GM08714 (cell line): Measurements from ENCODE around the gene CCDC106.

ENCODE experiments used
- H3K4me3 ChIP-seq: fragments of 200-500 bp; sonication (Bioruptor generic); 2 replicates; pipeline ENCODE4 v1.5.1; 2014; ENCODE audit warnings: mild to moderate bottlenecking, low read length, inconsistent platforms
- ZNF274 ChIP-seq: IDR thresholded peaks from 2 replicates; pipeline ENCODE4 v1.6.1; 2012; ENCODE audit warnings: mild to moderate bottlenecking, low read depth, low read length

Gene CCDC106

DNA sequence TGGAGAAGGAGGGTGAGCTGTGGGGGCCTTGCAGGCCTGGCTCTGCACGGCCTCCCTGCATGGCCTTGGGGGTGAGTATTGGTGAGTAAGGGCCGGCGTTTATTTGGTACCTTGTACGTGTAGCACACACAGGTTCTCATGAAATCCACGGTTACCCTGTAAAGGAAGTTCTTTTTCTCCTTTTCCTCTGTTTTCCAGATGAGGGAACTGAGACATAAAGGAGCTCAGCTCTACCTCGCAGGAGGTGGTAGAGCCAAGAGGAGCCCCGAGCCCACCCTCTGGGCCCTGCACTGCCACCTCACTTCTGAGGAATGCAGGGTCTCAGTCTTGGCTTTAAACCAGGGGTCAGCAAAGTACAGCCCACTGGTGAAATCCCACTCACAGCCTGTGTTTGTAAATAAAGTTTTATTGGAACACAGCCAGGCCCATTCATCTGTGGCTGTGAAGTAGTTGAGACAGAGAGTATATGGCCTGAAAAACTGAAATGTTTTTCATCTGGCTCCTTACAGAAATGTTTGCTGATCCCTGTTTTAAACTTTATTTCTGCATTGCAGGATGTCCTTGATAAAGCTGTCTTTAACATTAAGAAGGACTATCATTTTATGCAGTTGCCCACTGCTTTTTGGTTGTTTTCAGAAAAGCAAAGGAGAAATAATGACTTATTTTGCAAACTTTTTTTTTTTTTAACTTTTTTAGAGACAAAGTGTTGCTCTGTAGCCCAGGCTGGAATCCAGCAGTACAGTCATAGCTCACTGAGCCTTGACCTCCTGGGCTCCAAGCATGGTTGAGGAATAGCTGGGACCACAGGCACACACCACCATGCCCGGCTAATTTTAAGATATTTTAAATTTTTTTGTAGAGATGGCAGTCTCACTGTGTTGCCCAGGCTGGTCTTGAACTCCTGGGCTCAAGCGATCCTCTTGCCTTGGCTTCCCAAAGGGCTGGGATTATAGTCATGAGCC lies 33.4 kb downstream of the CCDC106 start:
- H3K4me3 ChIP-seq, result no peak overlapping the region
- TF ChIP-seq ZNF274, result no peak

DNA sequence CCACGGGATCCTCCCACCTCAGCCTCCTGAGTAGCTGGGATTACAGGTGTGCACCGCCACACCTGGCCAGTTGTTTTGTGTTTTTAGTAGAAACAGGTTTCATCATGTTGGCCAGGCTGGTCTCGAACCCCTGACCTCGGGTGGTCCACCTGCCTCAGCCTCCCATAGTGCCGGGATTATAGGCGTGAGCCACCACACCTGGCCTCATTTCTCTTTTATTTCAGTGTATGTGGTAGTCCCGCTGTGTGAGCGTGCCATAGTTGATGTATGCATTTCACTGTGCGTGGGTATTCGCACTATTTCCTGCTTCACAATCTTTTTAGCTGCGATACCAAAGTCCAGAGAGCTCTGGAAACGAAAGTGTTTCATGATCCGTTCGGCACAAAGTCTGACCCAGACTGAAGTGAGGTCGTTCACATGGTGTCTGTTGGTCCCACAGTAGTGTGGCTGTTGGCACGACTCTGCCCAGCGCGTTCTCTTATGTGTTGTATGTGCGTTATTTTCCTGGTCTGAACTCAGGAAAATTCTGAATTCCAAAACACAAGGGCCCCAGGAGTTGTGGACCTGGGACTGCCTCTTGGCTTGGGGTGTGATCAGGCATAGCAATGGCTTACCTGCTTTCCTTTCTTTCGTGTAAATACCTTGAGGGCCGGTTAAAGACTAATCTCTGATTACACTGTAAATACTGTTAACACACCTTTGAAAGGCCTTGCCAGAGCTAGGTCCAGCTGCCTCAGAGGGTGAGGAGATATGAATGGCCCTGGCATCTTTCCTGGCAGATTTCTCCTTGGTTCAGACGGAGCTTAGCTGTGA lies 35.6 kb downstream of the CCDC106 start:
- no peak overlapping the region for H3K4me3 ChIP-seq
- no peak for TF ChIP-seq ZNF274

DNA sequence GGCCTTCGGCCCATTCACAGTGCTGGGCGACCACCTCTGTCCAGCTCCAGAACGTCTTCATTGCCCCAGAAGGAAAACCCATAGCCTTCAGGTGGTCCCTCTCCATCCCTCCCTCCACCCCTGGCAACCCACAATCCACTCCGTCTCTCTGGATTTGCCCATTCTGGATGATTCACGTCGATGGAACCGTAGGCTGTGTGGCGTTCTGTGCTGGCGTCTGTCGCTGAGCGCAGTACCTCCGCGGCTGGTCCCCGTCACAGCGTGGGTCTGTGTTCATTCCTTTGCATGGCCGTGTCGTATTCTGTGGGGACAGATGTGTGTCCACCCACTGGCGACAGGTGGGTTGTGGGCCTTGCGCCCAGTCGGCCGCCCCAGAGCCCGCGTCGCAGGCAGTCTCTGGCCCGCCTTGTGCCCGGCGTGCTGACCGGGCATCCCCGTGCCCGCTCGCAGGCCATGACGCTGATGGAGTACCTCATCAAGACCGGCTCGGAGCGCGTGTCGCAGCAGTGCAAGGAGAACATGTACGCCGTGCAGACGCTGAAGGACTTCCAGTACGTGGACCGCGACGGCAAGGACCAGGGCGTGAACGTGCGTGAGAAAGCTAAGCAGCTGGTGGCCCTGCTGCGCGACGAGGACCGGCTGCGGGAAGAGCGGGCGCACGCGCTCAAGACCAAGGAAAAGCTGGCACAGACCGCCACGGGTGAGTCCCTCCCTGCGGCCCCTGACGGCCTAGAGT lies 37.1 kb downstream of the CCDC106 start:
- no peak overlapping the region for H3K4me3 ChIP-seq
- no peak for TF ChIP-seq ZNF274

- no peak for TF ChIP-seq ZNF274
These were observed 37.8 kb downstream of the CCDC106 start for GRCh38 chr19:55685776-55686175.

GRCh38 chr19:55686311-55687050 lies 38.5 kb downstream of the CCDC106 start:
- H3K4me3 ChIP-seq, result no peak overlapping the region
- TF ChIP-seq ZNF274, result no peak

More at GRCh38 chr19:55685776-55686175, 37.8 kb downstream of the CCDC106 start:
- H3K4me3 ChIP-seq, result no peak overlapping the region

DNA sequence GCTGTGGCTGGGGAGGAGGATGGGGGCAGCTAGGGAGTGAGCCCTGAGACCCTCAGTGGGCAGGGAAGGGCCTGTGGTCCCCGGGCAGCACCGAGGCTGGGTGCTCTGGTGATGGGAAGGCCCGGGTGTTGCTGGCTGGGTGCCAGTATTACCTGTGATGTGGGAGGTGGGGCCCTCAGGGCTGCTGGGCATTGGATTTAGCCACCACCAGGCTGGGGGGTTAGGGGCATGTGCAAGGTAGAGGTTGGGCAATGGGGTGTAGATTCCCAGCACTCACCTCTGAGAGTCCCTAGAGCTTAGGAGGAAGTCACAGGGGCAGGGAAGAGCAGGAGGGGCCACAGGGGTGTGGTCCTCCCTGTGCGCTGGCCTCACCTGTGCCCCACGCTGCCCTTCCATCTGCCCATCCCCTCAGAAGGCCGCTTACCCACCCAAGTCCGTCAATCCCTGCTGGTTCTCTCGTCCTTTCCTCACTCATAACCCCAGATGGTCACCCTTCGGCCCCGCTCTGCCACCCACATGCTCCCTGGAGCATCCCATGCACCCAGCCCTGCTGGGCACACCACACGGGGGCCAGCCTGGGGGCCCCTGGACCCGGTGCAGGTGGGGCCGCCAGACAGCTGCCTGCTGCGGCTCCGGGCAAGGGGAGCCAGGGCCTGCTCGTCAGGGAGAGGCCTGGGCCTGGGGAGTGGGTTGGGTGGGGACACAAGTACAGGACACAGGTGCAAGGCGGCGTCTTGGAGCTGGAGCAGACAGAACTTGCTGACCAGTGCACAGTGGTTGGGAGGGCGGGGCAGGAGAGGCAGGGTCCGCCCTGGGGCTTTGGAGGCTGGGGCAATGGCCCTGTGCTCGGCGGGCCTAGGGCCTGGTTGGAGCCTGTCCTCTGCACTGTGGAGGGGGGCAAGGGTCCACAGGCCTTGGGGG lies 39.5 kb downstream of the CCDC106 start:
- no peak overlapping the region for H3K4me3 ChIP-seq
- no peak for TF ChIP-seq ZNF274

DNA sequence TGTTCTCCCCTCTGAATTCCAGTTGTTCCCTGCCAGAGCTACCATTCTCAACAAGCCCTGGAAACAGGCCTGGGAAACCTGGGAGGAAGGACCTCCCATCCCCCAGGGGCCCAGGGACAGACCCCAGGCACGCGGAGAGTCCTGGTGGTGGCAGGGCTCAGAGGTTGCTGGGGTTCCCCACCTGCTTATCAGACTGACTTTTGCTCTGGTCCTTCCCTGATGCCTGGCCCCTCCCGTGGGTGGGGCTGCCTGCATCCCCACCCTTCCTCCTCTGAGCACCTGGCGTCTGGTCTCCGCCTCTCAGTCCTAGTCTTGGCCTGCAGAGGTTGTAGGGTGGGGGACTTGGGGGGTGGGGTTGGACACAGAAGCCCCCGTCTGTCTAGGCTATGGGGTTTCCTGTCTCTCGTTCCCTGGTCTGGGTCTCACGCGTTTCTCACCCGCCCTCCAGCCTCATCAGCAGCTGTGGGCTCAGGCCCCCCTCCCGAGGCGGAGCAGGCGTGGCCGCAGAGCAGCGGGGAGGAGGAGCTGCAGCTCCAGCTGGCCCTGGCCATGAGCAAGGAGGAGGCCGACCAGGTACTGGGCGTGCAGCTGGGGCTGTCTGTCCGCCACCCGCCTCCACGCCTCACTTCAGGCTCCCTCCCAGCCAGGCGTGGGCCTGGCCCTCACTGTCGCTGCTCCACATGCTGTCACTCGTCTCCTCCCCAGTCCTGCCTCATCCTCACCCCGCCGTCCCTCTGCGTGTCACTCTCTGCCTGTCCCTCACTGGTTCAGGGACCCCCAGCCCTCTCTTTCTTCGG lies 40.6 kb downstream of the CCDC106 start:
- TF ChIP-seq ZNF274, result no peak
- no peak overlapping the region for H3K4me3 ChIP-seq

DNA sequence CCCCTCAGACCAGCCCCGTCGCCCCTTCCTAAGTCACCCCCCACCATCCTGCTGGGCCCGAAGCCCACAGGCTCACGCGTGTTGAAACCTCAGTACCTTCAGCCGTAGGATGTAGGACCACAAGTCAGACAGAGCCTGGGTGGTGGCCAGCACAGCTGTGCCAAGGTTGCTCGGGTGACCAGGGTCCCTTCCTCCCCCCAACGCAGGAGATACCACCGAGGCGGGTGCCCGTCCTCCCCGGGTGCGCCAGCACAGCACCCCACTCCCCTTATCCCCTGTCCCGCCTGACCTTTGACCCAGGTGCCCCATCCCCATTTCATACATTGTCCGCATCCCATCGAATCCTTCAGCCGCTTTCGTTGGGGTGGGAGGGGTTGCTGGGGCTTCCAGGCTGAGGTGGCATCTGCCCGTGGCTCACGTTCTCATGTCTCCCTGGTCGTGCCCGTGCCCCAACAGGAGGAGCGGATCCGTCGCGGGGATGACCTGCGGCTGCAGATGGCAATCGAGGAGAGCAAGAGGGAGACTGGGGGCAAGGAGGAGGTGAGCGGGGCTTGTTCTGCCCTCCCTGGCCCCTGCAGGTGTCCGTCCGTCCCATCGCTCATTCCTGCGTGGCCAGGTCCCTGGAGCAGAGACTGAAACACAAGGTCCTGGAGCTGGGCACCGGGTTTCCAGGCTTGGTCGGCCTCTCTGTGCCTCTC lies 41.5 kb downstream of the CCDC106 start:
- H3K4me3 ChIP-seq, result no peak overlapping the region
- no peak for TF ChIP-seq ZNF274

DNA sequence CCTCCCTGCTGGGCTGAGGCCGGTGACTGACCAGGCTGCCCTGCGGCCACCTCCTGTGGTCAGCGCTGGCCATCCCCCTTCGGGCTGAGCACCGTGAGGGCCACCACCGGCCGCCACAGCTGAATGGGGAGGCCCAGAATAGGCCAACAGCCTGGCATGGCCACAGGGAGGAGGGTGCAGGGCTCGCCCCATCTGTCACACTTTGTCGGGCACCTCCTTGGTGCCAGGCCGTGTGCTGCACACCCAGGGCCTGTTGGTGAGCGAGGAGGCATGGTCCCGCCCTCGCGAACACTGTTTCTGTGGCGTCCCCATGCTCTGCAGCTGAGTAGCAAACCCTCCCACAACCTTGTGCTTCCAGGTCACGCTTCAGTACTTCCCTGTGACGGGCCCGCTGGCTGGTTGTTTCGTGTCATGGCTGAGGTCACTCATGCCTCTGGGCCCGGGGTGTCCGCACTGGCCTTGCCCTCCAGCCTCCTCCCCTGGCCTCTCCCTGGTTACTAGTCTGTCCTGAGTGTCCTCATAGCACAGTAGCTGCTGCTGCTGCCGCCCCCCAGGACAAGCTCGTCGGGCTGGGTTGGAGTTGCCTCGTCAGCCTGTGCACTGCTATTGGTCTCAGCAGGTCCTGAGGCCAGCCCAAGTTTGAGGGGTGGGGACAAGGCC lies 42.2 kb downstream of the CCDC106 start:
- no peak overlapping the region for H3K4me3 ChIP-seq
- no peak for TF ChIP-seq ZNF274

DNA sequence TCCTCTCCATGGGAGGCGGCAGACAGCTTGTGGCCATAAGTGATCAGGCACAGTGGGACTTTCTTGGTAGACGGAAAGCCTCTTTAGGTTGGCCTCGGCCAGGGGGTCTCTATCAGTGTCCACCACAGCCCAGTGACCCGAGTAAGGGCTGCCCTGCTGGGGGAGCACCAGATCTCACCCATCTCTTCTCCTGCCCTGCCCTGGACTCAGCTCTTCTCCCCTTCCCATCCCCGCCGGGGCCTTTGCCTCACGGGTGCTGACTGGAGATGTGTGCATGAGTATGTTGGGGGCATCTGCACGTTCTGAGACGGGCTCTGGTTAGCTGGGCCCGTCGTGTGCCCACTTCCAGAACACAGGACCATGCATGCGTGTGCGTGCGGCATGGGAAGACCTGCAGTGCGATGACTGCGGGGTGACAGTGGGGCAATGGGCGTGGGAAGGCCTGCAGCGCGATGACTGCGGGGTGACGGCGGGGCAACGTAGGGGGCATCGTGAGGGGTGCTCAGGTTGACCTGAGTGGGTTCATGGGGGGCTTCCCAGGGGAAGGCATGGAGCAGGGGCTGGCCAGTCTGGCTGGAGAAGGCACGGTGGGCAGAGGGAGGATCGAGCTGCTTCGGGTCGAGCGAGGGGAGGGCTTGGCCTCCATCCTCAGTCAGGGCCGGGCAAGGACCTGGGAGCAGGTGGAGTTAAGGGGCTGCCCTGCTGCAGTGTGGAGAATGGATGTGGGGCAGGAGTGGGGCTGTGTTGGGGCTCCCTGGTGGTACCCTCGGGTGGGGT lies 42.9 kb downstream of the CCDC106 start:
- TF ChIP-seq ZNF274, result no peak
- H3K4me3 ChIP-seq, result no peak overlapping the region
